Type B pancreatic cell (in vitro differentiated cells): Measurements from ENCODE around the gene ANTXR2. TPM values are rescaled to one million over a fixed set of nuclear protein-coding genes. Genes with fewer than 3 reads are reported as not detected.

Source experiments
- DNase-seq: peaks from one replicate; pipeline ENCODE4 v3.0.0; 2021; ENCODE audit warnings: mixed read lengths; ENCODE audit not compliant: unreplicated experiment; ENCODE audit errors: extremely low spot score
- H3K27ac Mint-ChIP-seq: 2 replicates; pipeline ENCODE4 v1.8.0; 2021; ENCODE audit warnings: mild to moderate bottlenecking, mixed read lengths
- H3K27me3 Mint-ChIP-seq: 2 replicates; pipeline ENCODE4 v1.8.0; 2021; ENCODE audit warnings: mixed read lengths
- H3K36me3 Mint-ChIP-seq: 2 replicates; pipeline ENCODE4 v1.8.0; 2021; ENCODE audit warnings: mixed read lengths
- H3K4me1 Mint-ChIP-seq: one replicate; pipeline ENCODE4 v1.8.0; 2021; ENCODE audit warnings: mixed read lengths; ENCODE audit not compliant: unreplicated experiment
- H3K4me3 Mint-ChIP-seq: 2 replicates; pipeline ENCODE4 v1.8.0; 2021; ENCODE audit warnings: mild to moderate bottlenecking, mixed read lengths
- H3K9me3 Mint-ChIP-seq: 2 replicates; pipeline ENCODE4 v1.8.0; 2021; ENCODE audit warnings: mixed read lengths
- total RNA-seq: library from RNA; stranded (reverse); gene quantifications from 2 replicates; pipeline ENCODE4 v1.2.1, GENCODE V29; 2021; ENCODE audit warnings: low replicate concordance
- TF ChIP-seq, protein P1 (sequence below): fragments of 200-600 bp; sonication (generic); conservative IDR thresholded peaks from 2 replicates; pipeline ENCODE4 v1.5.0; 2021; ENCODE audit warnings: antibody characterized with exemption, mild to moderate bottlenecking

ANTXR2 gene
- total RNA-seq, 1 donor from 2014 or later, result 30.4 TPM

DNA sequence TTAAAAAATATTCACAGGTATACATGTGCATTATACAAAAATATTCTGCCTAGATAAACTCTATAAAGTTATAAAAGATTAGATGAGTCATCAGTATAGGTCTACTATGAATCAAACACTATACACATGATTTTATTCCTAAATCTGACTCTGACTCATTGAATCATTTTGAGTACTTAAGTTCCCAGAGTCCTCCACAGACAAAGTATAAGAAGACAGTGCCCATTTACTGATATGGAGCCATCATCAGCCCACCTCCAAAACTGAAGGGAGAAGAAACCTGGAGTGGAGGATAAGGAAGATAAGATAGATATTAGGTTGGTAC is 28.7 kb upstream of the ANTXR2 start:
- Mint-ChIP-seq H3K4me3 (no peak overlapping the region), H3K4me1 (no peaks in the 10 kb centered on the region), H3K36me3 (no peaks in the 10 kb centered on the region), H3K27me3 (no peaks in the 10 kb centered on the region), H3K27ac (no peak overlapping the region), H3K9me3 (no peaks in the 10 kb centered on the region)
- no peak for DNase-seq
- TF ChIP-seq, protein P1, sequence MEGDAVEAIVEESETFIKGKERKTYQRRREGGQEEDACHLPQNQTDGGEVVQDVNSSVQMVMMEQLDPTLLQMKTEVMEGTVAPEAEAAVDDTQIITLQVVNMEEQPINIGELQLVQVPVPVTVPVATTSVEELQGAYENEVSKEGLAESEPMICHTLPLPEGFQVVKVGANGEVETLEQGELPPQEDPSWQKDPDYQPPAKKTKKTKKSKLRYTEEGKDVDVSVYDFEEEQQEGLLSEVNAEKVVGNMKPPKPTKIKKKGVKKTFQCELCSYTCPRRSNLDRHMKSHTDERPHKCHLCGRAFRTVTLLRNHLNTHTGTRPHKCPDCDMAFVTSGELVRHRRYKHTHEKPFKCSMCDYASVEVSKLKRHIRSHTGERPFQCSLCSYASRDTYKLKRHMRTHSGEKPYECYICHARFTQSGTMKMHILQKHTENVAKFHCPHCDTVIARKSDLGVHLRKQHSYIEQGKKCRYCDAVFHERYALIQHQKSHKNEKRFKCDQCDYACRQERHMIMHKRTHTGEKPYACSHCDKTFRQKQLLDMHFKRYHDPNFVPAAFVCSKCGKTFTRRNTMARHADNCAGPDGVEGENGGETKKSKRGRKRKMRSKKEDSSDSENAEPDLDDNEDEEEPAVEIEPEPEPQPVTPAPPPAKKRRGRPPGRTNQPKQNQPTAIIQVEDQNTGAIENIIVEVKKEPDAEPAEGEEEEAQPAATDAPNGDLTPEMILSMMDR, result no peak

DNA sequence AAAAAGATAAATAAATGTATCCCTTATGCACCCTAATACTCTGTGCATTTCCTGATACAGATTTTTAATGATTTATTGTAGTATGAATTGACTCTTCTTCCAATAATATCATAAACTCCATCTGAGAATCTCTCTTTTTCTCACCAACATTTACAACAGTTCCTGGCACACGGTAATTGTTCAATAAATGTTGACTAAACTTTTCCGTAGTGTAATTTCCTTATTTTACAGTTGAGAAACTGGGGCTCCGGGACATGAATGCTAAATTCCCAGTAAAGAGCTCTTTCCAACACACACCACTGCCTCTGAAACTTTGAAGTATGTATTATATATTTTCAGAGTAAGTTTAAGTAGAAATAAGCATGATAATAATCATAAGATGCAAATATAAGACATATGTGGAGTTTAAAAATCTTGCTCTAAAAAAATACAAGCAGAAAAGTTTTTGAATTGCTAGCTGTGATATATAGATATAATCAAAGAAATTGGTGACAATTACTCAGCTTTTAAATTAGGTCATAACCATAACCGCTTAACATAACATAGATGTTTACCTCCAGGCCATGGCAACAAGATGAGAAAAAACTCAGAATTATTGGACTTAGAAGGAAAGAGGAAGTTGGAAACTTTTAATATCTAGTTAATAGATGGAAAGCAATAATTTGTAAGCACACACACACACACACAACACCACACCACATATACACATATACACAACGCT is 28.2 kb upstream of the ANTXR2 start:
- Mint-ChIP-seq H3K4me3 (no peak overlapping the region), H3K36me3 (no peaks in the 10 kb centered on the region), H3K4me1 (no peaks in the 10 kb centered on the region), H3K27me3 (no peaks in the 10 kb centered on the region), H3K9me3 (no peaks in the 10 kb centered on the region), H3K27ac (no peak overlapping the region)
- TF ChIP-seq, protein P1, result no peak
- no peak for DNase-seq

DNA sequence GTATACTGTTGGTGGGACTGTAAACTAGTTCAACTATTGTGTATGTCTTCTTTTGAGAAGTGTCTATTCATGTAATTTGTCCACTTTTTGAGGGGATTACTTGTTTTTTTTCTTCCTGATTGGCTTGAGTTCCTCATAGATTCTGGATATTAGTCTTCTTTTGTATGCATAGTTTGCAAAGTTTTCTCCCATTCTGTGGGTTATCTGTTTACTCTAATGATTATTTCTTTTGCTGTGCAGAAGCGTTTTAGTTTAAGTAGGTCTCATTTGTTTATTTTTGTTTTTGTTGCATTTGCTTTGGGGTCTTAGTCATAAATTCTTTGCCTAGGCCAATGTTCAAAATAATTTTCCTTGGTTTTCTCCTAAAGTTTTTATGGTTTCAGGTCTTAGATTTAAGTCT is 26.6 kb upstream of the ANTXR2 start:
- Mint-ChIP-seq H3K9me3 (no peaks in the 10 kb centered on the region), H3K4me1 (no peaks in the 10 kb centered on the region), H3K27ac (no peak overlapping the region), H3K4me3 (no peak overlapping the region), H3K36me3 (no peaks in the 10 kb centered on the region), H3K27me3 (no peaks in the 10 kb centered on the region)
- TF ChIP-seq, protein P1, result no peak
- DNase-seq, result no peak

DNA sequence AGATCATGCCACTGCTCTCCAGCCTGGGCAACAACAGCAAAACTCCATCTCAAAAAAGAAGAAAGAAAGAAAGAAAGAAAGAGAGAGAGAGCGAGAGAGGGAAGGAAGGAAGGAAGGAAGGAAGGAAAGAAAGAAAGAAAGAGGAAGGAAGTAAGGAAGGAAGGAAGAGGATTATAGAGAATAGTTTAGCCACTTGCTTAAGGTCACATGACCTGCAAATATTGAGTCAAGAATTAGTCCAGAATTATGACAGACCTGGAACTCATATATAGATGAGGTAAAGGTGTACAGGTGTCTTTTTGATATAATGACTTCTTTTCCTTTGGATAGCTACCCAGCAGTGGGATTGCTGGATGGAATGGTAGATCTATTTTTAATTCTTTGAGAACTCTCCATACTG is 25.6 kb upstream of the ANTXR2 start:
- TF ChIP-seq, protein P1, result no peak
- no peaks in the 10 kb centered on the region for H3K9me3 Mint-ChIP-seq
- H3K27ac Mint-ChIP-seq, result no peak overlapping the region
- H3K27me3 Mint-ChIP-seq, result no peaks in the 10 kb centered on the region
- H3K4me1 Mint-ChIP-seq, result no peaks in the 10 kb centered on the region
- DNase-seq, result no peak
- H3K4me3 Mint-ChIP-seq, result no peak overlapping the region
- no peaks in the 10 kb centered on the region for H3K36me3 Mint-ChIP-seq

DNA sequence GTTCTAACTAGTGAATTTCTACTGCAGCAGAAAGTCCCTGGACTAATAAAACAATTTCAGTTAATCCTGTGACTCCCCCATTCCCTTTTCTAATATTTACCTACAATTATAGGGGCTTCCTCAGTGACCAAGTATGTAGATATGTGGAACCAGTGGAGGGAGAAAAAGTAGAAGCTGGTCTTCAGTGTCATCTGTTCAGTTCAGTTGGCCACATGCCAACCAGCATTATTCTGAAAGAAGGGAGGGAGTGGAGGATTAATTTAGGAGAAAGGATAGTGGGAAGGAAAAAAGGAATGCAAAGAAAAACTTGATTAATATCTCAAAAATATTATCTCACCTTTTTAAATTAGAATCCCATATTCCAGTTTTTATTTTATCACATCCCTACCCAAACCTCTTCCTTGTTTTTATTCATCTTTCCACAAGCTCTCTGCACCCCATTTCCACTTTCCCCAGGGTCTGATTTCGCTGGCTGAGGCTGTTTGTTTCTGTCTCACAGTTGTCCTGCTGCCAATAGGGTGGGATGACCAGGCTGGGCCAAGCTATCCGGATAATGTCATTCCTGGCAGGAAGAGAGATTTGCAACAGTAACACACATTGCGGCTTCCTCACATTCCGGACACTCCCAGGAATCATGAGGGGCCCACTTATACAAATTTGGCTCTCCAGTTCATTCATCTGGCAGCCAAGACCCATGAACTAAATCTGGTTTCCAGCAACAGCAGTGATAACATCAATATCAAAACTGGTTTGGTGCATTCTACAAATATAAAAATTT is 24.6 kb upstream of the ANTXR2 start:
- Mint-ChIP-seq H3K27me3 (peaks cover under 1% of the 10 kb centered on the region), H3K4me1 (no peaks in the 10 kb centered on the region), H3K9me3 (no peaks in the 10 kb centered on the region), H3K36me3 (no peaks in the 10 kb centered on the region), H3K27ac (no peak overlapping the region), H3K4me3 (no peak overlapping the region)
- no peak for DNase-seq
- TF ChIP-seq, protein P1, result no peak
